OCI-LY7 (cell line): Measurements from ENCODE around the gene FAM181A. TPM values are rescaled to one million over a fixed set of nuclear protein-coding genes. Genes with fewer than 3 reads are reported as not detected.

Source experiments
- BruUV-seq: library from RNA; stranded (reverse); fragments of 400-500 nt; replicated peaks from 2 replicates; lab custom pipeline; 2021; lab: Mats Ljungman, UMichigan
- CTCF ChIA-PET: fragments of 300-600 bp; sonication (Branson Sonifier 250); formaldehyde crosslinking; loops from one replicate; lab custom pipeline; 2022; ENCODE audit warnings: antibody characterized with exemption; ENCODE audit not compliant: unreplicated experiment; lab: Charles Lee
- POLR2A ChIA-PET: fragments of 300-600 bp; sonication (Branson Sonifier 250); formaldehyde crosslinking; loops from one replicate; lab custom pipeline; 2022; ENCODE audit warnings: antibody characterized with exemption; lab: Charles Lee
- DNase-seq: peaks from one replicate; pipeline ENCODE4 v3.0.0-alpha.2; 2015; ENCODE audit warnings: low spot score
- H2AFZ ChIP-seq: fragments of 200-600 bp; sonication (generic), shearing (Covaris generic); 2 replicates; pipeline ENCODE4 v1.6.1; 2014; ENCODE audit warnings: mild to moderate bottlenecking, antibody characterized with exemption, low read length, moderate library complexity
- H3K27ac ChIP-seq: fragments of 200-600 bp; sonication (generic); 2 replicates; pipeline ENCODE4 v1.5.1; 2014; ENCODE audit warnings: mixed run types, low read depth, mild to moderate bottlenecking, moderate library complexity, low read length, inconsistent platforms; ENCODE audit not compliant: poor library complexity, severe bottlenecking
- H3K36me3 ChIP-seq: fragments of 200-600 bp; sonication (generic); 2 replicates; pipeline ENCODE4 v1.6.1; 2014; ENCODE audit warnings: mild to moderate bottlenecking, antibody characterized with exemption, low read length, moderate library complexity, mixed read lengths; ENCODE audit not compliant: insufficient read depth
- H3K4me1 ChIP-seq: fragments of 200-600 bp; sonication (generic); 2 replicates; pipeline ENCODE4 v1.5.1; 2014; ENCODE audit warnings: mild to moderate bottlenecking, low read length; ENCODE audit not compliant: insufficient read depth, poor library complexity, severe bottlenecking
- H3K4me2 ChIP-seq: fragments of 200-600 bp; sonication (generic); 2 replicates; pipeline ENCODE4 v1.6.1; 2014; ENCODE audit warnings: mild to moderate bottlenecking, low read length
- H3K4me3 ChIP-seq: fragments of 200-600 bp; sonication (generic); 2 replicates; pipeline ENCODE4 v1.5.1; 2014; ENCODE audit warnings: mild to moderate bottlenecking, low read depth, low read length; ENCODE audit not compliant: poor library complexity, severe bottlenecking
- H3K79me2 ChIP-seq: fragments of 200-600 bp; sonication (generic); 2 replicates; pipeline ENCODE4 v1.6.1; 2016; ENCODE audit warnings: low read depth, mild to moderate bottlenecking, low read length, moderate library complexity, mixed read lengths; ENCODE audit not compliant: insufficient read depth
- H3K9me2 ChIP-seq: fragments of 200-600 bp; sonication (generic); 2 replicates; pipeline ENCODE4 v1.6.1; 2016; ENCODE audit warnings: mild to moderate bottlenecking, low read length, mixed read lengths; ENCODE audit not compliant: insufficient read depth
- H3K9me3 ChIP-seq: fragments of 200-600 bp; sonication (generic); 2 replicates; pipeline ENCODE4 v1.6.1; 2014; ENCODE audit warnings: mild to moderate bottlenecking, mixed run types, low read length, mixed read lengths
- H4K20me1 ChIP-seq: fragments of 200-600 bp; sonication (generic); 2 replicates; pipeline ENCODE4 v1.6.1; 2014; ENCODE audit warnings: mild to moderate bottlenecking, antibody characterized with exemption, low read length, moderate library complexity, mixed read lengths; ENCODE audit not compliant: insufficient read depth
- CTCF ChIP-seq: fragments of 200-600 bp; sonication (generic); conservative IDR thresholded peaks from 2 replicates; pipeline ENCODE4 v1.5.1; 2014; ENCODE audit warnings: mild to moderate bottlenecking, antibody characterized with exemption, low read length, moderate library complexity, mixed read lengths
- EZH2phosphoT487 ChIP-seq: fragments of 200-600 bp; sonication (generic); IDR thresholded peaks from 2 replicates; pipeline ENCODE4 v1.6.1; 2018; ENCODE audit warnings: low read depth, borderline replicate concordance, mild to moderate bottlenecking, mixed run types, antibody characterized with exemption, low read length, moderate library complexity, mixed read lengths
- intact Hi-C: fragments of 100-400 bp; cut with micrococcal nuclease; formaldehyde crosslinking; loops from one replicate; pipeline ENCODE4 v1.10.0; 2022; ENCODE audit not compliant: unreplicated experiment
- total RNA-seq, 2 experiments: library from RNA; depleted of rRNA in 1 of 2; stranded (reverse); fragments of >200 nt in 1 of 2; shearing (Covaris generic) in 1 of 2; gene quantifications; 2 replicates each; pipeline ENCODE4 v1.2.3, GENCODE V29; 2014 to 2022

The FAM181A gene
- total RNA-seq, 2 experiments from 2014 or later: not detected

GRCh38 chr14:93878871-93879270 lies 48.3 kb upstream of the FAM181A start:
- Histone ChIP-seq H4K20me1 (no peaks in the 10 kb centered on the region), H3K36me3 (no peaks in the 10 kb centered on the region), H3K4me3 (no peak overlapping the region), H3K9me3 (no peaks in the 10 kb centered on the region), H3K4me2 (no peak overlapping the region), H3K79me2 (no peaks in the 10 kb centered on the region), H2AFZ (no peak overlapping the region), H3K4me1 (no peaks in the 10 kb centered on the region), H3K27ac (no peak overlapping the region), H3K9me2 (no peaks in the 10 kb centered on the region)
- ChIA-PET POLR2A (no interaction called here), CTCF (no interaction called here)
- no peak for TF ChIP-seq CTCF
- TF ChIP-seq EZH2phosphoT487: no peak
- no peak for DNase-seq
- BruUV-seq: no TSS peak
- intact Hi-C loops: no loop called here

- Histone ChIP-seq H3K9me2 (no peaks in the 10 kb centered on the region), H3K4me1 (no peaks in the 10 kb centered on the region), H3K4me3 (no peak overlapping the region), H3K27ac (no peak overlapping the region), H3K9me3 (no peaks in the 10 kb centered on the region), H3K36me3 (no peaks in the 10 kb centered on the region), H3K79me2 (no peaks in the 10 kb centered on the region), H2AFZ (no peak overlapping the region), H3K4me2 (no peak overlapping the region), H4K20me1 (no peaks in the 10 kb centered on the region)
- no peak for DNase-seq
- ChIA-PET CTCF (no interaction called here), POLR2A (no interaction called here)
- TF ChIP-seq EZH2phosphoT487 (no peak), CTCF (no peak)
- BruUV-seq: no TSS peak
- intact Hi-C loops: no loop called here
These were observed 47.7 kb upstream of the FAM181A start for GRCh38 chr14:93879362-93879983.

- Histone ChIP-seq H3K9me2 (no peaks in the 10 kb centered on the region), H3K4me3 (no peak overlapping the region), H3K36me3 (no peaks in the 10 kb centered on the region), H3K27ac (no peak overlapping the region), H3K9me3 (no peaks in the 10 kb centered on the region), H3K4me2 (no peak overlapping the region), H2AFZ (no peak overlapping the region), H4K20me1 (no peaks in the 10 kb centered on the region), H3K4me1 (no peaks in the 10 kb centered on the region), H3K79me2 (no peaks in the 10 kb centered on the region)
- BruUV-seq: no TSS peak
- ChIA-PET CTCF (no interaction called here), POLR2A (no interaction called here)
- TF ChIP-seq EZH2phosphoT487: no peak
- TF ChIP-seq CTCF: no peak
- intact Hi-C loops: no loop called here
- no peak for DNase-seq
These were observed 46.9 kb upstream of the FAM181A start for GRCh38 chr14:93880021-93880820.
